Activated naive CD4-positive, alpha-beta T cell treated with anti-CD3 and anti-CD28 coated beads for 36 hours (primary cell): ENCODE data around the gene TMPRSS11A. TPM values are rescaled to one million over a fixed set of nuclear protein-coding genes. Genes with fewer than 3 reads are reported as not detected.

ENCODE experiments used
- CTCF ChIA-PET: fragments of 350-600 bp; sonication (Branson Sonifier 250); formaldehyde crosslinking; loops from one replicate; lab custom pipeline; 2021; ENCODE audit warnings: antibody characterized with exemption; lab: Charles Lee
- DNase-seq: peaks from one replicate; pipeline ENCODE4 v3.0.0-alpha.2; 2020
- H3K27ac Mint-ChIP-seq: one replicate; pipeline ENCODE4 v1.8.0; 2021; ENCODE audit warnings: mild to moderate bottlenecking, mixed read lengths
- H3K27me3 Mint-ChIP-seq: one replicate; pipeline ENCODE4 v1.8.0; 2021; ENCODE audit warnings: low read depth, mixed read lengths
- H3K36me3 Mint-ChIP-seq: one replicate; pipeline ENCODE4 v1.8.0; 2021; ENCODE audit warnings: low read depth, mixed read lengths
- H3K4me1 Mint-ChIP-seq: one replicate; pipeline ENCODE4 v1.8.0; 2021; ENCODE audit warnings: low read depth, mixed read lengths
- H3K4me3 Mint-ChIP-seq: one replicate; pipeline ENCODE4 v1.8.0; 2021; ENCODE audit warnings: mild to moderate bottlenecking, moderate library complexity, mixed read lengths
- H3K9me3 Mint-ChIP-seq: one replicate; pipeline ENCODE4 v1.8.0; 2021; ENCODE audit warnings: mixed read lengths
- intact Hi-C: fragments of 100-400 bp; cut with micrococcal nuclease; formaldehyde crosslinking; loops from one replicate; pipeline ENCODE4 v1.15.1; 2023
- total RNA-seq, 2 experiments: library from RNA; stranded (reverse); gene quantifications; one replicate each; pipeline ENCODE4 v1.2.3, GENCODE V29; 2021

TMPRSS11A gene
- total RNA-seq, 2 experiments from 2014 or later: not detected

- H3K4me1 Mint-ChIP-seq: no peaks in the 10 kb centered on the region
- intact Hi-C loops: loop anchor here (10.0 kb wide), 1 partner anchor 464 kb away; no protein-coding TSS in a partner anchor
- H3K9me3 Mint-ChIP-seq: no peaks in the 10 kb centered on the region
- H3K27ac Mint-ChIP-seq: no peak overlapping the region
- CTCF ChIA-PET: interaction anchor here (0.7 to 3.9 kb wide), 12 partner anchors 10 to 367 kb away, joined by 3 to 20 read pairs (median 5); partner anchors contain the start of gene TMPRSS11D
- H3K4me3 Mint-ChIP-seq: no peak overlapping the region
- DNase-seq: no peak
- peaks cover 4% of the 10 kb centered on the region for H3K27me3 Mint-ChIP-seq
- no peaks in the 10 kb centered on the region for H3K36me3 Mint-ChIP-seq
Observed at GRCh38 chr4:67911141-67911540, 52.2 kb downstream of the TMPRSS11A start.

- H3K27ac Mint-ChIP-seq: no peak overlapping the region
- CTCF ChIA-PET: interaction anchor here (0.7 to 3.9 kb wide), 13 partner anchors 10 to 366 kb away, joined by 3 to 20 read pairs (median 5); partner anchors contain the start of gene TMPRSS11D
- H3K27me3 Mint-ChIP-seq: peaks cover 2% of the 10 kb centered on the region
- no peaks in the 10 kb centered on the region for H3K36me3 Mint-ChIP-seq
- no peaks in the 10 kb centered on the region for H3K9me3 Mint-ChIP-seq
- H3K4me3 Mint-ChIP-seq: no peak overlapping the region
- no peaks in the 10 kb centered on the region for H3K4me1 Mint-ChIP-seq
- intact Hi-C loops: loop anchor here (1.0 to 10.0 kb wide), 4 partner anchors 38 to 464 kb away; no protein-coding TSS in a partner anchor
- no peak for DNase-seq
Observed at GRCh38 chr4:67910585-67910905, 52.7 kb downstream of the TMPRSS11A start.

GRCh38 chr4:67909905-67910584 lies 53.2 kb downstream of the TMPRSS11A start:
- Mint-ChIP-seq H3K4me3 (no peak overlapping the region), H3K9me3 (no peaks in the 10 kb centered on the region), H3K4me1 (no peaks in the 10 kb centered on the region), H3K27me3 (peaks cover 2% of the 10 kb centered on the region), H3K36me3 (no peaks in the 10 kb centered on the region), H3K27ac (no peak overlapping the region)
- DNase-seq: no peak
- intact Hi-C loops: loop anchor here (1.0 to 10.0 kb wide), 4 partner anchors 38 to 465 kb away; no protein-coding TSS in a partner anchor
- CTCF ChIA-PET: interaction anchor here (0.7 to 3.9 kb wide), 11 partner anchors 8 to 366 kb away, joined by 3 to 20 read pairs (median 5); no protein-coding TSS in a partner anchor

DNA sequence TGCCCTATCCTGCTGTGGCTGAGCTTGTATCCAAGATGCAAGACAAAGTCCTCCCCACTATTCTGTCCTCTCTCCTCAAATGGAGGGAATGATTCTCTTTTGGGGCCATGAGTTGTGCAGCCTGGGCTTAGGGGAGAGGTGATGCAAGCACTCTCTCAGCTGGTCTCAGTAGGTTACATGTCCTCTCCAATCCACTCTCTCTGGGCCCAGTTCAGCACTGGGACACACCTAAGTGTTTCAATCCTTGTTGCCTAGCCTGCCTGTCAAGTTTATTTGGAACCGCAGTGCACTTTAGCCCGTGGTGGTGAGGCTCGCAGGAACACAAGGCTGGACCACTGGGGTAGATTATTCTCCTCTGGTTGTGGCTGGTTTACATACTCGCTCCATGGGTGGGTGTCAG lies 55.6 kb downstream of the TMPRSS11A start:
- peaks cover 2% of the 10 kb centered on the region for H3K27me3 Mint-ChIP-seq
- no peaks in the 10 kb centered on the region for H3K9me3 Mint-ChIP-seq
- DNase-seq: no peak
- H3K4me3 Mint-ChIP-seq: no peak overlapping the region
- no peaks in the 10 kb centered on the region for H3K4me1 Mint-ChIP-seq
- intact Hi-C loops: no loop called here
- H3K27ac Mint-ChIP-seq: no peak overlapping the region
- CTCF ChIA-PET: interaction anchor here (0.6 kb wide), 1 partner anchor 152 kb away, joined by 4 read pairs; no protein-coding TSS in a partner anchor
- no peaks in the 10 kb centered on the region for H3K36me3 Mint-ChIP-seq

DNA sequence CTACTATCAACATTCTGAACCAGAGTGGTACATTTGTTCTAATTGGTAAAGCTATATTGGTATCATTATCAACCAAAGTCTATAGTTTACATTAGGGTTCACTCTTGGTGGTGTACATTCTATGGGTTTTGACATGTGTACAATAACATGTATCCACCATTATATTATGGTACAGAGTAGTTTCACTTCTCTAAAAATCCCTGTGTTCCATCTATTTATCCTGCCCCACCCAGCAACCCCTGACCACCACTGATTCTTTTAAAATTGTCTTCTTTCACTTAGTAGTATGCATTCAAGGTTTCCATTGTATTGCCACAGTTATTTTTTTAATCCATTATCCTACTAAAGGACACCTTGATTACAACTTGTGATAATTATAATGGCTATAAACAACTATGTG lies 64.2 kb downstream of the TMPRSS11A start:
- H3K36me3 Mint-ChIP-seq: no peaks in the 10 kb centered on the region
- H3K4me1 Mint-ChIP-seq: no peaks in the 10 kb centered on the region
- H3K4me3 Mint-ChIP-seq: no peak overlapping the region
- CTCF ChIA-PET: interaction anchor here (1.5 kb wide), 1 partner anchor 152 kb away, joined by 4 read pairs; no protein-coding TSS in a partner anchor
- intact Hi-C loops: no loop called here
- H3K9me3 Mint-ChIP-seq: no peaks in the 10 kb centered on the region
- DNase-seq: no peak
- no peaks in the 10 kb centered on the region for H3K27me3 Mint-ChIP-seq
- H3K27ac Mint-ChIP-seq: no peak overlapping the region

DNA sequence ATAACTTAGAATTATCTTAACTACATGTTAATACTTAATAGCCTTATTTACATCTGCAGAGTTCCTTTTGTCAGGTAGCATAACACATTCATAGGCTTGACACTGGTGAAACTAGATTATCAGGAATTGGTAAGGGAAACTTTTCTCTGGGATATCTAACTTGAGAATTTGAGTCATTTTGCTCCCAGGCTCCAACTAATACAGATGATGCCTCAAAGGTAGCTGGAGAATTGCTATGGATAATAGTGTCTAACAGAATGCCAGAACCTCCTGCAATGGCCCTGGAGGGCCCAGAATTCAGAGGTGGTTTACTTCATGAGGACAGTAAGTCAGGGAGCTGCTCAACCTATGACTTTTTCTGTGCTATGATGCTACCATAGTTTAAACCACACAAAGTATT lies 65.6 kb downstream of the TMPRSS11A start:
- intact Hi-C loops: no loop called here
- H3K36me3 Mint-ChIP-seq: no peaks in the 10 kb centered on the region

DNA sequence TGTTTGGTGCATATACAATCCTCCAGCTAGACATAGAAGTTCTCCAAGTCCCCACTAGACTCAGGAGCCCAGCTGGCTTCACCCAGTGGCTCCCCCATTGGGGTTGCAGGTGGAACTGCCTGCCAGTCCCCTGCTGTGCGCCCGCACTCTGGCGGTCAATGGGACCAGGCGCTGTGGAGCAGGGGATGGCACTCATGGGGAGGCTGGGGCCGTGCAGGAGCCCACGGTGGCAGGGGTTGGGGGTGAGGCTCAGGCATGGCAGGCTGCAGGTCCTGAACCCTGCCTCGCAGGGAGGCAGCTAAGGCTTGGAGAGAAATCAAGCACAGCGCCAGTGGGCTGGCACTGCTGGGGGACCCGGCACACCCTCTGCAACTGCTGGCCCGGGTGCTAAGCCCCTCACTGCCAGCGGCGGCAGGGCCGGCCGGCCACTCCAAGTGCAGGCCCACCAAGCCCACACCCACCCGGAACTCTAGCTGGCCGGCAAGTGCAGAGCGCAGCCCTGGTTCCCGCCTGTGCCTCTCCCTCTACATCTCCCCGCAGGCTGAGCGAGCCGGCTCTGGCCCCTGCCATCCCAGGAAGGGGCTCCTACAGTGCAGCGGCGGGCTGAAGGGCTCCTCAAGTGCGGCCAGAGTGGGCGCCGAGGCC lies 66.8 kb downstream of the TMPRSS11A start:
- no peaks in the 10 kb centered on the region for H3K9me3 Mint-ChIP-seq
- CTCF ChIA-PET: interaction anchor here (1.0 kb wide), 1 partner anchor 150 kb away, joined by 3 read pairs; no protein-coding TSS in a partner anchor
- H3K27me3 Mint-ChIP-seq: no peaks in the 10 kb centered on the region
- H3K27ac Mint-ChIP-seq: no peak overlapping the region
- DNase-seq: no peak
- H3K4me3 Mint-ChIP-seq: no peak overlapping the region
- no peaks in the 10 kb centered on the region for H3K36me3 Mint-ChIP-seq
- no peaks in the 10 kb centered on the region for H3K4me1 Mint-ChIP-seq
- intact Hi-C loops: no loop called here

More for the DNA sequence above, 65.6 kb downstream of the TMPRSS11A start:
- Mint-ChIP-seq H3K4me1 (no peaks in the 10 kb centered on the region), H3K27ac (no peak overlapping the region), H3K4me3 (no peak overlapping the region), H3K9me3 (no peaks in the 10 kb centered on the region), H3K27me3 (no peaks in the 10 kb centered on the region)
- CTCF ChIA-PET: interaction anchor here (0.6 kb wide), 1 partner anchor 12 kb away, joined by 3 read pairs; no protein-coding TSS in a partner anchor
- no peak for DNase-seq

GRCh38 chr4:67894659-67895058 lies 68.6 kb downstream of the TMPRSS11A start:
- intact Hi-C loops: no loop called here
- no peak for DNase-seq
- Mint-ChIP-seq H3K9me3 (no peaks in the 10 kb centered on the region), H3K27ac (no peak overlapping the region), H3K36me3 (no peaks in the 10 kb centered on the region), H3K4me1 (no peaks in the 10 kb centered on the region), H3K27me3 (no peaks in the 10 kb centered on the region), H3K4me3 (no peak overlapping the region)
- CTCF ChIA-PET: no interaction called here

DNA sequence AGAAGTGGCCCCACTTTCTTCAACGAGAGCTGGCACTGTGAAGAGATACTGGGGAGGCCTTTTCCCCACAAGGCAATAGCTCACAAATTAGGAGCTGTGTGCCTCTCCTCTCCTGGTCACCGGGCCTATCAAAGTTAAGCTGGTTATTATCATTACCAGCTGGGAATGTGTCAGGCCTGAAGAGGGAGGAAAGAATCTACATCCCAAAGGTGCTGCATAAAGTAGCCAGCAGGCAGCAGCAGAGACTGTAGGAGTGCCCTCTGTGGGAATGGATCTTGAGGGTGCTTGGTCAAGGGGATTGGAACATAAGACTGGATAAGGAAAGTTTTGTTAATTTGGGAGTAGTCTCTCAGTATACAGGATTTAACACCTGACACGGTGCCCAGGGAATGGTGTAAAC lies 70.4 kb downstream of the TMPRSS11A start:
- no peak overlapping the region for H3K27ac Mint-ChIP-seq
- H3K4me1 Mint-ChIP-seq: no peaks in the 10 kb centered on the region
- no peaks in the 10 kb centered on the region for H3K36me3 Mint-ChIP-seq
- DNase-seq: no peak
- no peak overlapping the region for H3K4me3 Mint-ChIP-seq
- CTCF ChIA-PET: interaction anchor here (1.0 to 2.0 kb wide), 2 partner anchors 18 to 282 kb away, joined by 3 to 5 read pairs; no protein-coding TSS in a partner anchor
- intact Hi-C loops: no loop called here
- no peaks in the 10 kb centered on the region for H3K9me3 Mint-ChIP-seq
- H3K27me3 Mint-ChIP-seq: no peaks in the 10 kb centered on the region

DNA sequence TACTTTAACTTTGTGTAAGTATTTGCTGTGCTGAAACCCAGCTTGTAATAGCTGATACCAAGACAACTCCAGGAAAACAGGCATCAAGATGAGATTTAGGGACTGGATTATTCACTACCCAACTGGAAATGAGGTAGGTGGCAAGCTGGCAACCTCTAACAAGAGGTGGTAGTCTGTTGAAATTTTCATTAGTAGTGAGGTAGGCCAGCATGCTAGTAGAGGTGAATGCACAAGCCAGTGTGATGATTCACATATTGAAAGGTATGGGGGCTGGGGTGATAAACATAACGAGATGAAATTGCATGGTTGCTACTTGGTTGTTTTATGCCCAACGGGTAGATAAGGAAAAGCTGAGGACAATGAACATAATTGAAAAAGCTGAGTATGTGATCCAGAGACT lies 71.0 kb downstream of the TMPRSS11A start:
- CTCF ChIA-PET: interaction anchor here (1.0 to 2.0 kb wide), 2 partner anchors 19 to 283 kb away, joined by 3 to 5 read pairs; no protein-coding TSS in a partner anchor
- H3K9me3 Mint-ChIP-seq: no peaks in the 10 kb centered on the region

GRCh38 chr4:67891645-67892044 lies 71.6 kb downstream of the TMPRSS11A start:
- intact Hi-C loops: no loop called here
- H3K9me3 Mint-ChIP-seq: no peaks in the 10 kb centered on the region
- CTCF ChIA-PET: interaction anchor here (2.0 kb wide), 1 partner anchor 19 kb away, joined by 5 read pairs; no protein-coding TSS in a partner anchor
- no peak overlapping the region for H3K27ac Mint-ChIP-seq
- H3K4me3 Mint-ChIP-seq: no peak overlapping the region
- no peaks in the 10 kb centered on the region for H3K27me3 Mint-ChIP-seq
- DNase-seq: no peak
- H3K36me3 Mint-ChIP-seq: no peaks in the 10 kb centered on the region
- H3K4me1 Mint-ChIP-seq: no peaks in the 10 kb centered on the region

More for the DNA sequence above, 71.0 kb downstream of the TMPRSS11A start:
- no peaks in the 10 kb centered on the region for H3K4me1 Mint-ChIP-seq
- no peak for DNase-seq
- no peaks in the 10 kb centered on the region for H3K27me3 Mint-ChIP-seq
- no peaks in the 10 kb centered on the region for H3K36me3 Mint-ChIP-seq
- intact Hi-C loops: no loop called here
- H3K27ac Mint-ChIP-seq: no peak overlapping the region
- H3K4me3 Mint-ChIP-seq: no peak overlapping the region

GRCh38 chr4:67886281-67886680 lies 77.0 kb downstream of the TMPRSS11A start:
- H3K27ac Mint-ChIP-seq: no peak overlapping the region
- H3K9me3 Mint-ChIP-seq: no peaks in the 10 kb centered on the region
- no peak for DNase-seq
- peaks cover 6% of the 10 kb centered on the region for H3K27me3 Mint-ChIP-seq
- CTCF ChIA-PET: no interaction called here
- intact Hi-C loops: no loop called here
- no peak overlapping the region for H3K4me3 Mint-ChIP-seq
- no peaks in the 10 kb centered on the region for H3K4me1 Mint-ChIP-seq
- H3K36me3 Mint-ChIP-seq: no peaks in the 10 kb centered on the region
